ENCODE results near the gene ZCCHC17. TPM values are rescaled to one million over a fixed set of nuclear protein-coding genes. Genes with fewer than 3 reads are reported as not detected.
"Not testable (repeated sequence)": the region's sequence is repeated elsewhere in the genome, so short reads cannot be mapped to it uniquely, and the experiment has no call there.

The ZCCHC17 gene
- total RNA-seq, 2 experiments from 2014 or later: 30.1 to 33.8 TPM

DNA sequence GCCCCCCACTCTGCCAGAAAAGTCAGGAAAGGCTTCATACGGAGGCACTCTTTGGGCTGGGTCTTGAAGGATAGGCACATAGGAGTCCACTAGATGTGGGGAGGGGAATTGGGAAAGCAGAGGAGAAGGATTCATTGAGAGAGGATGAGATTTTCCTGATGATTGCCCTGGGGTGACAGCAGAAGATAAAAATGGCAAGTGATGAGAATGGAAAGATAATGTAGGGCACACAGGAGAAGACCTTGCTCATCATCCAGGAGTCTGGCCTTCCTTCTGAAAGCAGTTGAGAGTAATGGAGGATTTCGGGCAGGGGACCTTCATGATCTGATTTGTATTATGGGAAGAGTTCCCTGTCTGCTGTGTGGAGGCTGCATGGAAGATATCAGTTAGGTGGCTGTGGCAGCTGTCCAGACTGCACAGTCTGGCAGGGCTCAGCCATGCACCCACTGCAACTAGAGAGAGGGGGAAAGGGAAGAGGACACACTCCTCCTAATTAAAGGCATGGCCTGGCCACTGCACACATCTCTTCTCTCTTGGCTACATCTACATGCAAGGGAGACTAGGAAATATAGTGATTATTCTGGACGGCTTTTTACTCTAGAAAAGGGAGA, 85.7 kb downstream of the ZCCHC17 start:
- intact Hi-C loops (cut with micrococcal nuclease; ENCODE audit: unreplicated experiment): no loop called here
- Histone ChIP-seq H3K36me3 (ENCODE audit: insufficient read depth, low read length) (no peaks in the 10 kb centered on the region), H3K4me2 (ENCODE audit: low read length) (no peak overlapping the region), H3K79me2 (ENCODE audit: insufficient read depth, low read depth, low read length) (no peaks in the 10 kb centered on the region), H3K4me1 (ENCODE audit: insufficient read depth, low read length, poor library complexity, severe bottlenecking) (no peaks in the 10 kb centered on the region), H3K9me2 (ENCODE audit: insufficient read depth, low read length) (no peaks in the 10 kb centered on the region), H3K9me3 (ENCODE audit: low read length) (no peaks in the 10 kb centered on the region), H4K20me1 (ENCODE audit: insufficient read depth, low read length) (no peaks in the 10 kb centered on the region), H2AFZ (ENCODE audit: low read length) (no peak overlapping the region), H3K27ac (ENCODE audit: low read depth, low read length, poor library complexity, severe bottlenecking) (no peak overlapping the region), H3K4me3 (ENCODE audit: low read depth, low read length, poor library complexity, severe bottlenecking) (no peak overlapping the region)
- TF ChIP-seq, protein P1, sequence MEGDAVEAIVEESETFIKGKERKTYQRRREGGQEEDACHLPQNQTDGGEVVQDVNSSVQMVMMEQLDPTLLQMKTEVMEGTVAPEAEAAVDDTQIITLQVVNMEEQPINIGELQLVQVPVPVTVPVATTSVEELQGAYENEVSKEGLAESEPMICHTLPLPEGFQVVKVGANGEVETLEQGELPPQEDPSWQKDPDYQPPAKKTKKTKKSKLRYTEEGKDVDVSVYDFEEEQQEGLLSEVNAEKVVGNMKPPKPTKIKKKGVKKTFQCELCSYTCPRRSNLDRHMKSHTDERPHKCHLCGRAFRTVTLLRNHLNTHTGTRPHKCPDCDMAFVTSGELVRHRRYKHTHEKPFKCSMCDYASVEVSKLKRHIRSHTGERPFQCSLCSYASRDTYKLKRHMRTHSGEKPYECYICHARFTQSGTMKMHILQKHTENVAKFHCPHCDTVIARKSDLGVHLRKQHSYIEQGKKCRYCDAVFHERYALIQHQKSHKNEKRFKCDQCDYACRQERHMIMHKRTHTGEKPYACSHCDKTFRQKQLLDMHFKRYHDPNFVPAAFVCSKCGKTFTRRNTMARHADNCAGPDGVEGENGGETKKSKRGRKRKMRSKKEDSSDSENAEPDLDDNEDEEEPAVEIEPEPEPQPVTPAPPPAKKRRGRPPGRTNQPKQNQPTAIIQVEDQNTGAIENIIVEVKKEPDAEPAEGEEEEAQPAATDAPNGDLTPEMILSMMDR (conservative IDR thresholded peaks at IDR 0.05; ENCODE audit: low read length): no peak
- TF ChIP-seq EZH2phosphoT487 (IDR thresholded peaks at IDR 0.05; ENCODE audit: borderline replicate concordance, low read depth, low read length): no peak
- ChIA-PET POLR2A (no interaction called here), CTCF (ENCODE audit: unreplicated experiment) (no interaction called here)
- no peak for DNase-seq (ENCODE audit: low spot score)
- no TSS peak for BruUV-seq (replicated peaks)

DNA sequence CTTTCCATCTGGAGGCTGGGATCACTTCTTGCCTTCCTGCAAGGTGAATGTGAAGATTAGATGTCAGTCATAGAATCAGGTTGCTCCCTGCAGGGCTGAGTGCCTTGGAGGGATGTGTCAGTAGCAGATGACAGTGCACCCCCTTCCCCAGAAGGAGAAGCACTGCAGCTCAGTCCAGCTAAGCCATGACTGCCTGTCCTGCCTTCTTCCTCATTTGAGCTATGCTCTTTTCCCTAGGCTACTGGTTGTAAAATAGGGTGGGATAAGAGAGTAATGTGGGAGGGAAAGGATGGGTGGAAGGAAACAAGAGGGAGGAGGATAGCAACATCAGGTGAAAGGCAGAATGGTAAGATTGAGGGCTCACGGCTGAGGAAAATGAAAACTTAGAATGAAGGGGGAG, 87.1 kb downstream of the ZCCHC17 start:
- no peaks in the 10 kb centered on the region for H3K4me1 ChIP-seq (ENCODE audit: insufficient read depth, low read length, poor library complexity, severe bottlenecking)
- H3K27ac ChIP-seq (ENCODE audit: low read depth, low read length, poor library complexity, severe bottlenecking): no peak overlapping the region
- H3K4me2 ChIP-seq (ENCODE audit: low read length): no peak overlapping the region
- ChIA-PET CTCF (ENCODE audit: unreplicated experiment) (no interaction called here), POLR2A (interaction anchor here (0.7 kb wide), 1 partner anchor 523 kb away, joined by 3 read pairs; no protein-coding TSS in a partner anchor)
- TF ChIP-seq EZH2phosphoT487 (IDR thresholded peaks at IDR 0.05; ENCODE audit: borderline replicate concordance, low read depth, low read length): no peak
- TF ChIP-seq, protein P1 (conservative IDR thresholded peaks at IDR 0.05; ENCODE audit: low read length): no peak
- H3K9me2 ChIP-seq (ENCODE audit: insufficient read depth, low read length): no peaks in the 10 kb centered on the region
- no peaks in the 10 kb centered on the region for H3K79me2 ChIP-seq (ENCODE audit: insufficient read depth, low read depth, low read length)
- intact Hi-C loops (cut with micrococcal nuclease; ENCODE audit: unreplicated experiment): no loop called here
- no peak overlapping the region for H3K4me3 ChIP-seq (ENCODE audit: low read depth, low read length, poor library complexity, severe bottlenecking)
- H3K9me3 ChIP-seq (ENCODE audit: low read length): no peaks in the 10 kb centered on the region
- no TSS peak for BruUV-seq (replicated peaks)
- H4K20me1 ChIP-seq (ENCODE audit: insufficient read depth, low read length): no peaks in the 10 kb centered on the region
- no peaks in the 10 kb centered on the region for H3K36me3 ChIP-seq (ENCODE audit: insufficient read depth, low read length)
- no peak overlapping the region for H2AFZ ChIP-seq (ENCODE audit: low read length)
- no peak for DNase-seq (ENCODE audit: low spot score)

DNA sequence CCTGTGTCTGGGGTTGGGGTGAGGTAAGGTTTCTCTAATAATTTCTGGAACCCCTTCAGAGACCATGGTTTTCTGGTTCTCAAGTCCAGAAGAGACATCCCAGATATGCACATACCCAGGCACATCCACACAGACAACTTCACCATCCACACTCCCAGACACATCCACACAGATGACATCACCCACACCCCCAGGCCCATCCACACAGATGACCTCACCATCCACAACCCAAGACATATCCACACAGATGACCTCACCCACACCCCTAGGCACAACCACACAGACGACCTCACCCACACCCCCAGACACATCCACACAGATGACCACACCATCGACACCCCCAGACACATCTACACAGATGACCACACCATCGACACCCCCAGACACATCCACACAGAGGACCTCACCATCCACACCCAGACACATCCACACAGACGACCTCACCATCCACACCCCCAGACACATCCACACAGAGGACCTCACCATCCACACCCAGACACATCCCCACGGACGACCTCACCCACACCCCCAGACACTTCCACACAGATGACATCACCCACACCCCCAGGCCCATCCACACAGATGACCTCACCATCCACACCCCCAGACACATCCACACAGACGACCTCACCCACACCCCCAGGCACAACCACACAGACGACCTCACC, 89.9 kb downstream of the ZCCHC17 start:
- intact Hi-C loops (cut with micrococcal nuclease; ENCODE audit: unreplicated experiment); BruUV-seq (replicated peaks); H3K4me3 ChIP-seq (ENCODE audit: low read depth, low read length, poor library complexity, severe bottlenecking); H3K4me1 ChIP-seq (ENCODE audit: insufficient read depth, low read length, poor library complexity, severe bottlenecking); H3K9me2 ChIP-seq (ENCODE audit: insufficient read depth, low read length); DNase-seq (ENCODE audit: low spot score); H3K9me3 ChIP-seq (ENCODE audit: low read length); H2AFZ ChIP-seq (ENCODE audit: low read length); CTCF ChIA-PET (ENCODE audit: unreplicated experiment); H3K4me2 ChIP-seq (ENCODE audit: low read length); H4K20me1 ChIP-seq (ENCODE audit: insufficient read depth, low read length); H3K27ac ChIP-seq (ENCODE audit: low read depth, low read length, poor library complexity, severe bottlenecking); H3K36me3 ChIP-seq (ENCODE audit: insufficient read depth, low read length); H3K79me2 ChIP-seq (ENCODE audit: insufficient read depth, low read depth, low read length): not testable (repeated sequence)
- POLR2A ChIA-PET: interaction anchor here (0.7 kb wide), 1 partner anchor 96 kb away, joined by 3 read pairs; no protein-coding TSS in a partner anchor

Data from OCI-LY7 (cell line).